Endothelial cell of umbilical vein (primary cell): ENCODE results near the gene TOM1L2. TPM values are rescaled to one million over a fixed set of nuclear protein-coding genes. Genes with fewer than 3 reads are reported as not detected.

Experiments
- BruUV-seq: library from RNA; stranded (reverse); fragments of 400-500 nt; replicated peaks from 2 replicates; lab custom pipeline; 2021; lab: Mats Ljungman, UMichigan
- CTCF ChIA-PET: fragments of 300-600, 350-600 bp; sonication (Branson Sonifier 250); formaldehyde crosslinking; loops from one replicate; lab custom pipeline; 2021; ENCODE audit warnings: antibody characterized with exemption, inconsistent platforms; lab: Charles Lee
- POLR2A ChIA-PET: fragments of 300-600, 350-600 bp; sonication (Branson Sonifier 250); formaldehyde crosslinking; loops from one replicate; lab custom pipeline; 2021; ENCODE audit warnings: antibody characterized with exemption, inconsistent platforms; lab: Charles Lee
- DNase-seq: peaks from one replicate; pipeline ENCODE4 v3.0.0-alpha.2; 2011; ENCODE audit warnings: low read depth, low spot score
- FAIRE-seq: peaks from 2 replicates; lab custom pipeline; 2011; peaks lifted over from hg19 to GRCh38; lab: Jason Lieb, UNC
- H2AFZ ChIP-seq: 2 replicates; pipeline ENCODE4 v1.6.0; 2012; ENCODE audit warnings: low read depth, low read length, control low read depth, inconsistent platforms
- H3K27ac ChIP-seq: 2 replicates; pipeline ENCODE4 v1.5.1; 2011; ENCODE audit warnings: low read depth, mild to moderate bottlenecking, control low read depth, low read length, moderate library complexity; ENCODE audit not compliant: insufficient read depth
- H3K27me3 ChIP-seq, 2 experiments: 2 replicates each; pipeline versions ENCODE4 v1.6.0 to v1.6.1; 2011; ENCODE audit warnings: low read length in 2 of 2, mixed read lengths in 1 of 2; ENCODE audit not compliant: control insufficient read depth in 2 of 2, insufficient read depth in 2 of 2
- H3K36me3 ChIP-seq, 2 experiments: 2 replicates in 1 of 2; 3 replicates in 1 of 2; pipeline ENCODE4 v1.5.1; 2011; ENCODE audit warnings: low read length in 2 of 2, mild to moderate bottlenecking in 1 of 2, moderate library complexity in 1 of 2; ENCODE audit not compliant: control insufficient read depth in 2 of 2, insufficient read depth in 2 of 2; ENCODE audit errors: extremely low read depth in 1 of 2
- H3K4me1 ChIP-seq: 3 replicates; pipeline ENCODE4 v1.5.1; 2011; ENCODE audit warnings: mild to moderate bottlenecking, low read length; ENCODE audit not compliant: control insufficient read depth, insufficient read depth; ENCODE audit errors: extremely low read depth
- H3K4me2 ChIP-seq: 2 replicates; pipeline ENCODE4 v1.6.1; 2011; ENCODE audit warnings: low read length, control low read depth, mixed read lengths; ENCODE audit not compliant: insufficient read depth
- H3K4me3 ChIP-seq, 3 experiments: fragments of 200-600 bp in 1 of 3; sonication (generic), shearing (Covaris generic) in 1 of 3; replicated peaks in 1 of 3; 2 replicates each; pipeline ENCODE4 v1.5.1; 2011 to 2016; ENCODE audit warnings: control low read depth in 3 of 3, low read length in 3 of 3, mild to moderate bottlenecking in 2 of 3, inconsistent platforms in 1 of 3, low read depth in 1 of 3, moderate library complexity in 1 of 3; ENCODE audit not compliant: insufficient read depth in 1 of 3
- H3K79me2 ChIP-seq: 2 replicates; pipeline ENCODE4 v1.6.0; 2012; ENCODE audit warnings: low read length, inconsistent platforms; ENCODE audit not compliant: control insufficient read depth, insufficient read depth
- H3K9ac ChIP-seq: replicated peaks from 2 replicates; pipeline ENCODE3; 2011; ENCODE audit warnings: low read length, control low read depth; ENCODE audit not compliant: insufficient read depth; ENCODE audit errors: extremely low read depth
- H3K9me1 ChIP-seq: replicated peaks from 3 replicates; pipeline ENCODE4 v1.6.0; 2011; ENCODE audit warnings: mild to moderate bottlenecking, low read length; ENCODE audit not compliant: control insufficient read depth, insufficient read depth; ENCODE audit errors: extremely low read depth
- H3K9me3 ChIP-seq: replicated peaks from 2 replicates; pipeline ENCODE4 v1.5.1; 2012; ENCODE audit warnings: low read length, inconsistent platforms; ENCODE audit not compliant: control insufficient read depth, insufficient read depth
- H4K20me1 ChIP-seq: replicated peaks from 2 replicates; pipeline ENCODE3; 2011; ENCODE audit warnings: mild to moderate bottlenecking, low read length; ENCODE audit not compliant: control insufficient read depth, insufficient read depth; ENCODE audit errors: extremely low read depth
- EZH2 ChIP-seq: IDR thresholded peaks from 2 replicates; pipeline ENCODE4 v1.6.1; 2012; ENCODE audit warnings: borderline replicate concordance, low read depth, mild to moderate bottlenecking, moderate library complexity, low read length, inconsistent platforms; ENCODE audit not compliant: severe bottlenecking
- FOS ChIP-seq: IDR thresholded peaks from 2 replicates; pipeline ENCODE4 v1.6.1; 2011; ENCODE audit warnings: mild to moderate bottlenecking, low read length, moderate library complexity, borderline replicate concordance; ENCODE audit not compliant: insufficient read depth
- JUN ChIP-seq: IDR thresholded peaks from 2 replicates; pipeline ENCODE4 v1.6.1; 2011; ENCODE audit warnings: borderline replicate concordance, low read depth; ENCODE audit not compliant: insufficient read length, insufficient read depth
- MYC ChIP-seq: IDR thresholded peaks from one replicate; pipeline ENCODE4 v1.6.1; 2011; ENCODE audit warnings: mild to moderate bottlenecking, low read depth, low read length
- POLR2A ChIP-seq: IDR thresholded peaks from 2 replicates; pipeline ENCODE4 v1.6.1; 2012; ENCODE audit warnings: low read depth, mild to moderate bottlenecking, control low read depth, low read length
- POLR2AphosphoS5 ChIP-seq: IDR thresholded peaks from 2 replicates; pipeline ENCODE4 v1.6.1; 2012; ENCODE audit warnings: low read depth, mild to moderate bottlenecking, control low read depth, low read length, moderate library complexity; ENCODE audit not compliant: insufficient read depth
- dilution Hi-C: fragments of 300-500 bp; cut with MboI; formaldehyde crosslinking; loops from one replicate; pipeline ENCODE4 v1.15.0; 2019; ENCODE audit warnings: low sequenced_read_pairs; ENCODE audit not compliant: extremely low pct_ligation_motif_present
- intact Hi-C: fragments of 100-400 bp; cut with micrococcal nuclease; formaldehyde crosslinking; loops from one replicate; pipeline ENCODE4 v1.10.0; 2022
- polyA plus RNA-seq, 4 experiments: library from polyadenylated mRNA; depleted of rRNA in 3 of 4; stranded (reverse) in 3 of 4; unstranded in 1 of 4; fragments of >200 nt; gene quantifications; 2 replicates each; pipeline versions ENCODE4 v1.2.1 to v1.2.3, GENCODE V29; 2011 to 2012; ENCODE audit warnings: missing spikeins in 1 of 4
- total RNA-seq: library from RNA; stranded (reverse); gene quantifications from 2 replicates; pipeline ENCODE4 v1.2.3, GENCODE V29; 2021
- TF ChIP-seq, protein P1 (sequence below), 2 donors: IDR thresholded peaks; 1 replicate in 1 of 2; 2 replicates in 1 of 2; pipeline ENCODE4 v1.5.1; 2011; ENCODE audit warnings: low read length in 2 of 2, mild to moderate bottlenecking in 2 of 2, moderate library complexity in 2 of 2, control low read depth in 1 of 2, inconsistent platforms in 1 of 2, low read depth in 1 of 2; ENCODE audit not compliant: insufficient read depth in 1 of 2; ENCODE audit errors: extremely low read depth in 1 of 2

Gene TOM1L2
- total and polyA plus RNA-seq, 2 donors (not counting 3 experiments of a cell fraction or from before 2014, with no cell fraction given): 31.7 to 37.6 TPM

DNA sequence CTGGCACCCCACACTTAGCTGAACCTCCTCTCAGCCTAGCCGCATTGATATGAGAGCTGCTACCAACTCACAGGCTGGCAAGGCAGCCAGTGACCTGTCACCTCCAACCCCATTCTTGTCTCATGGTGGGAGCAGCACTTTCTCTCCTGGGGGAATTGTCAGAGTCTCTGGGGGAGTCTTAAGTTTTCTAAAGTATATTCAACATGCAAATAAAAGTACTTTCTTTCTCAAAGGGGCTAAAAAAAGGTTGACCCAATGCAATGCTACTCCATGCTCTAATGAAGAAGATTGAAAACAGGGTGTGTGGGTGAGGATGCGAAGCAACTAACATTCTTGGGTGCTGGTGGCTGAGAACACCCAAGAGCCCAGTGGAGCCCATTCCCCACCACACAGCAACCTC, 82.3 kb downstream of the TOM1L2 start:
- FAIRE-seq (no peak), DNase-seq (no peak)
- H4K20me1 ChIP-seq: no peaks in the 10 kb centered on the region
- H3K9ac ChIP-seq: no peak overlapping the region
- ChIA-PET POLR2A (no interaction called here), CTCF (interaction anchor here (1.0 to 7.8 kb wide), 6 partner anchors 11 to 144 kb away, joined by 3 to 175 read pairs (median 16); no protein-coding TSS in a partner anchor)
- no peaks in the 10 kb centered on the region for H3K9me3 ChIP-seq
- peaks cover 0 to 3% of the 10 kb centered on the region in 2 experiments for H3K36me3 ChIP-seq
- intact Hi-C loops (no loop called here), dilution Hi-C loops (loop anchor here (25.0 kb wide), 1 partner anchor 147 kb away; the partner anchor contains the start of genes ATPAF2 and GID4)
- no peak overlapping the region for H3K27ac ChIP-seq
- no peaks in the 10 kb centered on the region for H3K9me1 ChIP-seq
- TF ChIP-seq FOS: no peak
- TF ChIP-seq JUN: no peak
- TF ChIP-seq, protein P1, sequence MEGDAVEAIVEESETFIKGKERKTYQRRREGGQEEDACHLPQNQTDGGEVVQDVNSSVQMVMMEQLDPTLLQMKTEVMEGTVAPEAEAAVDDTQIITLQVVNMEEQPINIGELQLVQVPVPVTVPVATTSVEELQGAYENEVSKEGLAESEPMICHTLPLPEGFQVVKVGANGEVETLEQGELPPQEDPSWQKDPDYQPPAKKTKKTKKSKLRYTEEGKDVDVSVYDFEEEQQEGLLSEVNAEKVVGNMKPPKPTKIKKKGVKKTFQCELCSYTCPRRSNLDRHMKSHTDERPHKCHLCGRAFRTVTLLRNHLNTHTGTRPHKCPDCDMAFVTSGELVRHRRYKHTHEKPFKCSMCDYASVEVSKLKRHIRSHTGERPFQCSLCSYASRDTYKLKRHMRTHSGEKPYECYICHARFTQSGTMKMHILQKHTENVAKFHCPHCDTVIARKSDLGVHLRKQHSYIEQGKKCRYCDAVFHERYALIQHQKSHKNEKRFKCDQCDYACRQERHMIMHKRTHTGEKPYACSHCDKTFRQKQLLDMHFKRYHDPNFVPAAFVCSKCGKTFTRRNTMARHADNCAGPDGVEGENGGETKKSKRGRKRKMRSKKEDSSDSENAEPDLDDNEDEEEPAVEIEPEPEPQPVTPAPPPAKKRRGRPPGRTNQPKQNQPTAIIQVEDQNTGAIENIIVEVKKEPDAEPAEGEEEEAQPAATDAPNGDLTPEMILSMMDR (IDR thresholded peaks at IDR 0.05; ENCODE audit: extremely low read depth in 1 of 2, insufficient read depth in 1 of 2, low read depth in 1 of 2, low read length in 2 of 2): no peak
- TF ChIP-seq EZH2: no peak
- no peak for TF ChIP-seq POLR2A
- no peak for TF ChIP-seq POLR2AphosphoS5
- TF ChIP-seq MYC: no peak
- no peaks in the 10 kb centered on the region for H3K79me2 ChIP-seq
- H2AFZ ChIP-seq: no peak overlapping the region
- no peaks in the 10 kb centered on the region for H3K4me1 ChIP-seq
- no peak overlapping the region for H3K4me2 ChIP-seq
- BruUV-seq: no TSS peak
- no peaks in the 10 kb centered on the region for H3K27me3 ChIP-seq
- no peak overlapping the region for H3K4me3 ChIP-seq
